ENCODE measurements around the gene TSHZ2. TPM values are rescaled to one million over a fixed set of nuclear protein-coding genes. Genes with fewer than 3 reads are reported as not detected.

TSHZ2 gene
- polyA plus RNA-seq, 1 donor from 2014 or later = 4.6 TPM

- Histone ChIP-seq H3K4me2 (ENCODE audit: low read length) (no peak overlapping the region), H3K9me3 (ENCODE audit: low read length) (no peaks in the 10 kb centered on the region), H3K27me3 (ENCODE audit: insufficient read depth, low read depth, low read length) (no peaks in the 10 kb centered on the region), H3K9ac (ENCODE audit: low read length) (no peak overlapping the region), H3F3A (ENCODE audit: insufficient read depth, low read length, poor library complexity, severe bottlenecking) (no peaks in the 10 kb centered on the region), H4K20me1 (ENCODE audit: insufficient read depth) (no peaks in the 10 kb centered on the region), H3K36me3 (ENCODE audit: insufficient read depth, low read length) (no peaks in the 10 kb centered on the region), H3K9me2 (ENCODE audit: insufficient read depth, low read length) (no peaks in the 10 kb centered on the region), H3K4me3 (ENCODE audit: low read length) (no peak overlapping the region), H2AFZ (ENCODE audit: low read depth, low read length) (no peak overlapping the region), H3K27ac (ENCODE audit: low read length) (no peak overlapping the region), H3K79me2 (replicated peaks; ENCODE audit: insufficient read depth, low read length) (no peaks in the 10 kb centered on the region)
- TF ChIP-seq EP300 (conservative IDR thresholded peaks at IDR 0.05; ENCODE audit: poor library complexity, severe bottlenecking) (no peak), SMC3 (conservative IDR thresholded peaks at IDR 0.05; ENCODE audit: poor library complexity) (no peak), EZH2 (IDR thresholded peaks at IDR 0.05; ENCODE audit: borderline replicate concordance, insufficient read depth, low read length, poor library complexity, severe bottlenecking) (no peak), POLR2AphosphoS5 (IDR thresholded peaks at IDR 0.05) (no peak), REST (IDR thresholded peaks at IDR 0.05; ENCODE audit: borderline replicate concordance) (no peak), MXI1 (conservative IDR thresholded peaks at IDR 0.05; ENCODE audit: poor library complexity, severe bottlenecking) (no peak), TAF1 (IDR thresholded peaks at IDR 0.05; ENCODE audit: low read depth) (no peak), RAD21 (conservative IDR thresholded peaks at IDR 0.05) (no peak)
- TF ChIP-seq, protein P1, sequence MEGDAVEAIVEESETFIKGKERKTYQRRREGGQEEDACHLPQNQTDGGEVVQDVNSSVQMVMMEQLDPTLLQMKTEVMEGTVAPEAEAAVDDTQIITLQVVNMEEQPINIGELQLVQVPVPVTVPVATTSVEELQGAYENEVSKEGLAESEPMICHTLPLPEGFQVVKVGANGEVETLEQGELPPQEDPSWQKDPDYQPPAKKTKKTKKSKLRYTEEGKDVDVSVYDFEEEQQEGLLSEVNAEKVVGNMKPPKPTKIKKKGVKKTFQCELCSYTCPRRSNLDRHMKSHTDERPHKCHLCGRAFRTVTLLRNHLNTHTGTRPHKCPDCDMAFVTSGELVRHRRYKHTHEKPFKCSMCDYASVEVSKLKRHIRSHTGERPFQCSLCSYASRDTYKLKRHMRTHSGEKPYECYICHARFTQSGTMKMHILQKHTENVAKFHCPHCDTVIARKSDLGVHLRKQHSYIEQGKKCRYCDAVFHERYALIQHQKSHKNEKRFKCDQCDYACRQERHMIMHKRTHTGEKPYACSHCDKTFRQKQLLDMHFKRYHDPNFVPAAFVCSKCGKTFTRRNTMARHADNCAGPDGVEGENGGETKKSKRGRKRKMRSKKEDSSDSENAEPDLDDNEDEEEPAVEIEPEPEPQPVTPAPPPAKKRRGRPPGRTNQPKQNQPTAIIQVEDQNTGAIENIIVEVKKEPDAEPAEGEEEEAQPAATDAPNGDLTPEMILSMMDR (IDR thresholded peaks at IDR 0.05; ENCODE audit: poor library complexity, severe bottlenecking) = no peak
Observed at GRCh38 chr20:53425481-53425880, 453.3 kb downstream of the TSHZ2 start.

DNA sequence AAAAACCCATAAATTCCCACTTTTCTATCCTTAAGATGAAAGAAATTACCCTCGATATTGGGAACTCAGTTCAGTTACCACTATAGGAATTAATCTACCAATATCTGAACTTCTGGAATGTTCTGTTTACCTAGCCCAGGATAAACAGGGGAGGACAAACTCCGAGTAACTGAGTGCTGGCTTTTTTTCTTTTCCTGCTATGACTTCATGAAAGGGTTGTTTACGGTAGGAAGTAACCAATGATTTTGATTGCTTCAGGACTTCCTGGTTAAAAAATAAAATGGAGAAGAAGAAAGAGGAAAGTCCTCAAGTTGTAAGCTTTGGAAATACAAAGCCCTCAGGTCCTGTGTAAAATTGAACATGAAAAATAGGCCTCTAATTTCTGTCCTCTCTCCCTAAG, 453.8 kb downstream of the TSHZ2 start:
- Histone ChIP-seq H3K79me2 (replicated peaks; ENCODE audit: insufficient read depth, low read length) (no peaks in the 10 kb centered on the region), H3K4me3 (ENCODE audit: low read length) (no peak overlapping the region), H3K27ac (ENCODE audit: low read length) (no peak overlapping the region), H3K9ac (ENCODE audit: low read length) (no peak overlapping the region), H4K20me1 (ENCODE audit: insufficient read depth) (no peaks in the 10 kb centered on the region), H3F3A (ENCODE audit: insufficient read depth, low read length, poor library complexity, severe bottlenecking) (no peaks in the 10 kb centered on the region), H3K36me3 (ENCODE audit: insufficient read depth, low read length) (no peaks in the 10 kb centered on the region), H3K9me3 (ENCODE audit: low read length) (no peaks in the 10 kb centered on the region), H2AFZ (ENCODE audit: low read depth, low read length) (no peak overlapping the region), H3K27me3 (ENCODE audit: insufficient read depth, low read depth, low read length) (no peaks in the 10 kb centered on the region), H3K4me2 (ENCODE audit: low read length) (no peak overlapping the region), H3K9me2 (ENCODE audit: insufficient read depth, low read length) (no peaks in the 10 kb centered on the region)
- TF ChIP-seq, protein P1 (IDR thresholded peaks at IDR 0.05; ENCODE audit: poor library complexity, severe bottlenecking) = no peak
- TF ChIP-seq POLR2AphosphoS5 (IDR thresholded peaks at IDR 0.05) = no peak
- no peak for TF ChIP-seq REST (IDR thresholded peaks at IDR 0.05; ENCODE audit: borderline replicate concordance)
- no peak for TF ChIP-seq SMC3 (conservative IDR thresholded peaks at IDR 0.05; ENCODE audit: poor library complexity)
- TF ChIP-seq MXI1 (conservative IDR thresholded peaks at IDR 0.05; ENCODE audit: poor library complexity, severe bottlenecking) = no peak
- TF ChIP-seq EZH2 (IDR thresholded peaks at IDR 0.05; ENCODE audit: borderline replicate concordance, insufficient read depth, low read length, poor library complexity, severe bottlenecking) = no peak
- TF ChIP-seq RAD21 (conservative IDR thresholded peaks at IDR 0.05) = no peak
- no peak for TF ChIP-seq EP300 (conservative IDR thresholded peaks at IDR 0.05; ENCODE audit: poor library complexity, severe bottlenecking)
- TF ChIP-seq TAF1 (IDR thresholded peaks at IDR 0.05; ENCODE audit: low read depth) = no peak
